A673 (cell line): ENCODE data around the gene TPM3.

Experiments
- EZH2 ChIP-seq: fragments of 200-600 bp; sonication (generic); IDR thresholded peaks from 2 replicates; pipeline ENCODE4 v1.6.1; 2017; ENCODE audit warnings: borderline replicate concordance, low read depth, mild to moderate bottlenecking, mixed read lengths, antibody characterized with exemption, low read length; ENCODE audit not compliant: poor library complexity, severe bottlenecking
- TF ChIP-seq, protein P1 (sequence below): fragments of 300-800, 200-600 bp; sonication (generic); conservative IDR thresholded peaks from 2 replicates; pipeline ENCODE4 v1.5.1; 2017; ENCODE audit warnings: low read depth, mild to moderate bottlenecking, antibody characterized with exemption, low read length, moderate library complexity, mixed read lengths

- TF ChIP-seq, protein P1, sequence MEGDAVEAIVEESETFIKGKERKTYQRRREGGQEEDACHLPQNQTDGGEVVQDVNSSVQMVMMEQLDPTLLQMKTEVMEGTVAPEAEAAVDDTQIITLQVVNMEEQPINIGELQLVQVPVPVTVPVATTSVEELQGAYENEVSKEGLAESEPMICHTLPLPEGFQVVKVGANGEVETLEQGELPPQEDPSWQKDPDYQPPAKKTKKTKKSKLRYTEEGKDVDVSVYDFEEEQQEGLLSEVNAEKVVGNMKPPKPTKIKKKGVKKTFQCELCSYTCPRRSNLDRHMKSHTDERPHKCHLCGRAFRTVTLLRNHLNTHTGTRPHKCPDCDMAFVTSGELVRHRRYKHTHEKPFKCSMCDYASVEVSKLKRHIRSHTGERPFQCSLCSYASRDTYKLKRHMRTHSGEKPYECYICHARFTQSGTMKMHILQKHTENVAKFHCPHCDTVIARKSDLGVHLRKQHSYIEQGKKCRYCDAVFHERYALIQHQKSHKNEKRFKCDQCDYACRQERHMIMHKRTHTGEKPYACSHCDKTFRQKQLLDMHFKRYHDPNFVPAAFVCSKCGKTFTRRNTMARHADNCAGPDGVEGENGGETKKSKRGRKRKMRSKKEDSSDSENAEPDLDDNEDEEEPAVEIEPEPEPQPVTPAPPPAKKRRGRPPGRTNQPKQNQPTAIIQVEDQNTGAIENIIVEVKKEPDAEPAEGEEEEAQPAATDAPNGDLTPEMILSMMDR: no peak
- TF ChIP-seq EZH2: no peak
Measured at GRCh38 chr1:154237880-154238506, 46.1 kb upstream of the TPM3 start.
